ENCODE data around the gene TLL2.

DNA sequence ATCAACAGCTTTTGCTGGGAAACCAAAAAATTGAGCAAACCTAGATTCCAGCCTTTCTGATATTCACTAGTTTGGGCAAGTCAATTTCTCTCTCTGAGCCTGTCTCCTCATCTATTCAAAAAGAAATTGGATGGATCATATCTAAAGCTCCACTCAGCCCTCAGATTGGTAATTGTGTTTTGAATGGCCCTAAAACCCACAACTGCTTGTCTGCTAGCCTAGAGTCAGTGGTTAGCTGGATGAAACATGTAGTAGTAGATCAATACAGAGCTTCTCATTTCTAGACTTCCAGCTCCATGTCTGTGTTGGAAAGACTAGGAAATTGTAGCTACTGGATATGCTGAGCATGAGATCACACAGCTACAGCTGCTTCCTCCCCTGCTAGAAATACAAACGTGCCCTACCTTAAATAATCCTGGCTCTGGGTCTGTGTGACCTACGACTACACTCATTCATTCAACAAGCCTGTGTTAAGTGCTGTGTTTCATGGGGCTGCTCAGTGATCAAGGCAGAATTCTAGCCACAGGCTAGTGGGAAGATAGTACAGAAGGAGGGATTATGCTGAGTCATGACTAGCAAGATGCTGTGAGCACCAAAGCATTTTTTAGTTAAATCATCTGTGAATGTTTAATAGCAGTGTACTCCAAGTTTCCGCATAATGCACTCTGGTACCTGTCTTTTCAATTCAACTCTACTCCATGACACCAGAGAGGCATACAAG is 193.8 kb downstream of the TLL2 start:
- TF ChIP-seq, protein P1, sequence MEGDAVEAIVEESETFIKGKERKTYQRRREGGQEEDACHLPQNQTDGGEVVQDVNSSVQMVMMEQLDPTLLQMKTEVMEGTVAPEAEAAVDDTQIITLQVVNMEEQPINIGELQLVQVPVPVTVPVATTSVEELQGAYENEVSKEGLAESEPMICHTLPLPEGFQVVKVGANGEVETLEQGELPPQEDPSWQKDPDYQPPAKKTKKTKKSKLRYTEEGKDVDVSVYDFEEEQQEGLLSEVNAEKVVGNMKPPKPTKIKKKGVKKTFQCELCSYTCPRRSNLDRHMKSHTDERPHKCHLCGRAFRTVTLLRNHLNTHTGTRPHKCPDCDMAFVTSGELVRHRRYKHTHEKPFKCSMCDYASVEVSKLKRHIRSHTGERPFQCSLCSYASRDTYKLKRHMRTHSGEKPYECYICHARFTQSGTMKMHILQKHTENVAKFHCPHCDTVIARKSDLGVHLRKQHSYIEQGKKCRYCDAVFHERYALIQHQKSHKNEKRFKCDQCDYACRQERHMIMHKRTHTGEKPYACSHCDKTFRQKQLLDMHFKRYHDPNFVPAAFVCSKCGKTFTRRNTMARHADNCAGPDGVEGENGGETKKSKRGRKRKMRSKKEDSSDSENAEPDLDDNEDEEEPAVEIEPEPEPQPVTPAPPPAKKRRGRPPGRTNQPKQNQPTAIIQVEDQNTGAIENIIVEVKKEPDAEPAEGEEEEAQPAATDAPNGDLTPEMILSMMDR (IDR thresholded peaks at IDR 0.05; ENCODE audit: borderline replicate concordance, extremely low read depth, low read length, poor library complexity, severe bottlenecking), result no peak
- no peak for TF ChIP-seq EZH2 (IDR thresholded peaks at IDR 0.05; ENCODE audit: borderline replicate concordance, low read depth, low read length, severe bottlenecking)
